ENCODE data around the gene GRID1.

The GRID1 gene

DNA sequence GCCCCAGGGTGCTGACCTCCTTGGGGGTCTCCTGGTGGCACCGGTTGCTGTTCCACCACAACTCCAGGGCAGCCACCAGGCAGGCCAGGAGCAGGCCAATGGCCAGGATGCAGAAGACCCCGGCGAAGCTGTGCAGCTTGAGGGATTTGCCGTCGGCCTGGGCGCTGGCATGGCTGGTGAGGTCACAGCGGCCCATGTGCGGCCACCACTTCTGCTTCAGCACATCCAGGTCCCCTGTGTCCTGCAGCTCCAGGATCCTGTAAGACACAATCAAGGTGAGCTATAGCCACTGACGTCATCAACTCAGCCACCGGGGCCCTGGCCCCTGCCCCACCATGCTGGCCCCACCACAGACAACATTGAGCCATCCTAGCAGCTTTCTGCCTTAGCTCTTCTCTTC is 753.2 kb downstream of the GRID1 start:
- TF ChIP-seq EZH2 (IDR thresholded peaks at IDR 0.05; ENCODE audit: borderline replicate concordance, low read length): no peak
- TF ChIP-seq, protein P1, sequence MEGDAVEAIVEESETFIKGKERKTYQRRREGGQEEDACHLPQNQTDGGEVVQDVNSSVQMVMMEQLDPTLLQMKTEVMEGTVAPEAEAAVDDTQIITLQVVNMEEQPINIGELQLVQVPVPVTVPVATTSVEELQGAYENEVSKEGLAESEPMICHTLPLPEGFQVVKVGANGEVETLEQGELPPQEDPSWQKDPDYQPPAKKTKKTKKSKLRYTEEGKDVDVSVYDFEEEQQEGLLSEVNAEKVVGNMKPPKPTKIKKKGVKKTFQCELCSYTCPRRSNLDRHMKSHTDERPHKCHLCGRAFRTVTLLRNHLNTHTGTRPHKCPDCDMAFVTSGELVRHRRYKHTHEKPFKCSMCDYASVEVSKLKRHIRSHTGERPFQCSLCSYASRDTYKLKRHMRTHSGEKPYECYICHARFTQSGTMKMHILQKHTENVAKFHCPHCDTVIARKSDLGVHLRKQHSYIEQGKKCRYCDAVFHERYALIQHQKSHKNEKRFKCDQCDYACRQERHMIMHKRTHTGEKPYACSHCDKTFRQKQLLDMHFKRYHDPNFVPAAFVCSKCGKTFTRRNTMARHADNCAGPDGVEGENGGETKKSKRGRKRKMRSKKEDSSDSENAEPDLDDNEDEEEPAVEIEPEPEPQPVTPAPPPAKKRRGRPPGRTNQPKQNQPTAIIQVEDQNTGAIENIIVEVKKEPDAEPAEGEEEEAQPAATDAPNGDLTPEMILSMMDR (IDR thresholded peaks at IDR 0.05; ENCODE audit: low read length): no peak
- Histone ChIP-seq H3K9ac (ENCODE audit: low read length) (no peak overlapping the region), H3K79me2 (ENCODE audit: insufficient read depth, low read length) (no peaks in the 10 kb centered on the region), H2AFZ (ENCODE audit: low read length) (no peak overlapping the region), H3K27ac (ENCODE audit: low read depth, low read length, poor library complexity, severe bottlenecking) (no peak overlapping the region), H3K9me2 (ENCODE audit: low read depth, low read length) (no peaks in the 10 kb centered on the region), H3K4me3 (ENCODE audit: low read depth, low read length, poor library complexity, severe bottlenecking) (no peak overlapping the region), H3F3A (ENCODE audit: insufficient read depth, low read length) (no peaks in the 10 kb centered on the region), H4K20me1 (ENCODE audit: insufficient read depth, low read length) (no peaks in the 10 kb centered on the region), H3K4me2 (ENCODE audit: low read length) (no peak overlapping the region), H3K9me3 (ENCODE audit: low read length) (no peaks in the 10 kb centered on the region), H3K4me1 (ENCODE audit: insufficient read depth, low read length, severe bottlenecking) (no peaks in the 10 kb centered on the region), H3K27me3 (ENCODE audit: insufficient read depth, low read length) (no peaks in the 10 kb centered on the region), H3K36me3 (ENCODE audit: insufficient read depth, low read length) (no peaks in the 10 kb centered on the region)

DNA sequence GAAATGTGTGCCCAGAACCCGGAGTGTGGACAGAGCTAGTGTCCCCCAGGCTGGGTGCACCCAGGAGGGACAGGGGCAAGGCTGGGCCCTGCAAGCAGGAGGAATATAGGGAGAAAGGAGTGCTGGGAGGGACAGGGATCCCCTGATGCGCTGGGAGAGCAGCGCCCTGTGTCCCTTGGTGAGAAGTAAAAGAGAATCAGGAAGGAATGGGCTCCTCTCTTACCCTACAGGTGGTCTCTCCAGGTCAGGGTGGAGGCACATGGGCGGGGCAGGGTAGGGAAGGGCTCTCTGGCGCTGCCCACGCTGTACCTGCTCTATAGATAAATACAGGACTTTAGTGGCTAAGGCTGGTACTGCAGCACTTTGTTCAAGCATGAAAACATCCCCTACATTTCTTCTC is 753.8 kb downstream of the GRID1 start:
- H3K9ac ChIP-seq (ENCODE audit: low read length): no peak overlapping the region
- H3K36me3 ChIP-seq (ENCODE audit: insufficient read depth, low read length): no peaks in the 10 kb centered on the region
- no peaks in the 10 kb centered on the region for H3K9me2 ChIP-seq (ENCODE audit: low read depth, low read length)
- no peaks in the 10 kb centered on the region for H3K4me1 ChIP-seq (ENCODE audit: insufficient read depth, low read length, severe bottlenecking)
- H3K4me2 ChIP-seq (ENCODE audit: low read length): no peak overlapping the region
- H2AFZ ChIP-seq (ENCODE audit: low read length): no peak overlapping the region
- TF ChIP-seq, protein P1 (IDR thresholded peaks at IDR 0.05; ENCODE audit: low read length): peak; percentile 35; the same call in 1 of the 2 replicates
- no peak for TF ChIP-seq EZH2 (IDR thresholded peaks at IDR 0.05; ENCODE audit: borderline replicate concordance, low read length)
- H3K4me3 ChIP-seq (ENCODE audit: low read depth, low read length, poor library complexity, severe bottlenecking): no peak overlapping the region
- H3K79me2 ChIP-seq (ENCODE audit: insufficient read depth, low read length): no peaks in the 10 kb centered on the region
- no peaks in the 10 kb centered on the region for H3F3A ChIP-seq (ENCODE audit: insufficient read depth, low read length)
- no peaks in the 10 kb centered on the region for H4K20me1 ChIP-seq (ENCODE audit: insufficient read depth, low read length)
- no peak overlapping the region for H3K27ac ChIP-seq (ENCODE audit: low read depth, low read length, poor library complexity, severe bottlenecking)
- no peaks in the 10 kb centered on the region for H3K9me3 ChIP-seq (ENCODE audit: low read length)
- H3K27me3 ChIP-seq (ENCODE audit: insufficient read depth, low read length): no peaks in the 10 kb centered on the region

DNA sequence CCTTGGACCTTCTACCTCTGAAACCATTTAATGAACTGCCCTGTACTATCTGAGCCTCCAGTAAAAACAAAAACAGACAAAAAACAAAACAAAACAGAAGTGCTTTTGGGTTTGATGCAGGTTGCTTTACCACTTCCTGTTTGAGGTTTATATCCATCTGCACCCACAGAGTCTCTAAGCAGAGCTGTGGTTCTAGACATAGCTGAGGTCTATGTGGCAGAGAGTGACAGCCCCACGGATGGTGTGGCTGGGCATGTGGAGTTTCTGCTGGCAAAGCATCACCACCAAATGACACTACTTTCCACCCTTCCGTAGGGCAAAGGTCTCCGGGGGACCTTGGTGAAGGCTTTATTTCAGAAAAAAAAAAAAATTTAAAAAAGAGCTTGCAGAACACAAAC is 754.2 kb downstream of the GRID1 start:
- H3K27ac ChIP-seq (ENCODE audit: low read depth, low read length, poor library complexity, severe bottlenecking): no peak overlapping the region
- H2AFZ ChIP-seq (ENCODE audit: low read length): no peak overlapping the region
- no peaks in the 10 kb centered on the region for H3K27me3 ChIP-seq (ENCODE audit: insufficient read depth, low read length)
- no peaks in the 10 kb centered on the region for H3K36me3 ChIP-seq (ENCODE audit: insufficient read depth, low read length)
- H3K4me1 ChIP-seq (ENCODE audit: insufficient read depth, low read length, severe bottlenecking): no peaks in the 10 kb centered on the region
- no peaks in the 10 kb centered on the region for H3K9me2 ChIP-seq (ENCODE audit: low read depth, low read length)
- no peak overlapping the region for H3K4me3 ChIP-seq (ENCODE audit: low read depth, low read length, poor library complexity, severe bottlenecking)
- no peaks in the 10 kb centered on the region for H3K9me3 ChIP-seq (ENCODE audit: low read length)
- H4K20me1 ChIP-seq (ENCODE audit: insufficient read depth, low read length): no peaks in the 10 kb centered on the region
- H3K9ac ChIP-seq (ENCODE audit: low read length): no peak overlapping the region
- TF ChIP-seq, protein P1 (IDR thresholded peaks at IDR 0.05; ENCODE audit: low read length): no peak
- no peak for TF ChIP-seq EZH2 (IDR thresholded peaks at IDR 0.05; ENCODE audit: borderline replicate concordance, low read length)
- no peaks in the 10 kb centered on the region for H3F3A ChIP-seq (ENCODE audit: insufficient read depth, low read length)
- H3K79me2 ChIP-seq (ENCODE audit: insufficient read depth, low read length): no peaks in the 10 kb centered on the region
- H3K4me2 ChIP-seq (ENCODE audit: low read length): no peak overlapping the region
